Esophagus muscularis mucosa (tissue), 4 donors: ENCODE measurements around the gene ANO6. TPM values are rescaled to one million over a fixed set of nuclear protein-coding genes. Genes with fewer than 3 reads are reported as not detected.

Source experiments
- DNase-seq: peaks from one replicate; pipeline ENCODE4 v3.0.0-alpha.2; 2017; ENCODE audit errors: extremely low spot score
- H3K27ac ChIP-seq, 4 donors: fragments of 200-600 bp; sonication (generic); replicated peaks in 1 of 4; 1 replicate in 3 of 4; 2 replicates in 1 of 4; pipeline ENCODE4 v1.5.1; 2016 to 2019; ENCODE audit warnings: mild to moderate bottlenecking in 1 of 4
- H3K27me3 ChIP-seq, 4 donors: fragments of 200-600 bp; sonication (generic); one replicate each; pipeline versions ENCODE4 v1.5.1 to v1.6.0; 2016 to 2019
- H3K36me3 ChIP-seq, 4 donors: fragments of 200-600 bp; sonication (generic); one replicate each; pipeline ENCODE4 v1.5.1; 2016 to 2019
- H3K4me1 ChIP-seq, 4 donors: fragments of 200-600 bp; sonication (generic); one replicate each; pipeline ENCODE4 v1.5.1; 2016 to 2019
- H3K4me3 ChIP-seq, 4 donors: fragments of 200-600 bp; sonication (generic); 1 replicate in 2 of 4; 2 replicates in 2 of 4; pipeline ENCODE4 v1.5.1; 2016 to 2019; ENCODE audit warnings: mild to moderate bottlenecking in 4 of 4, moderate library complexity in 1 of 4
- H3K9me3 ChIP-seq, 4 donors: fragments of 200-600 bp; sonication (generic); 1 replicate in 3 of 4; 2 replicates in 1 of 4; pipeline ENCODE4 v1.5.1; 2016 to 2019
- CTCF ChIP-seq, 3 experiments: fragments of 200-600 bp in 2 of 3; fragments of 450-650 bp in 1 of 3; sonication (generic) in 2 of 3; IDR thresholded peaks; one replicate each; pipeline ENCODE4 v1.5.1; 2017 to 2019; ENCODE audit warnings: antibody characterized with exemption in 3 of 3, mild to moderate bottlenecking in 2 of 3, moderate library complexity in 1 of 3
- EP300 ChIP-seq: sonication (generic); formaldehyde crosslinking; IDR thresholded peaks from one replicate; pipeline ENCODE4 v1.6.1; 2017; ENCODE audit warnings: antibody characterized with exemption
- POLR2A ChIP-seq: fragments of 450-650 bp; IDR thresholded peaks from one replicate; pipeline ENCODE4 v1.6.1; 2017; ENCODE audit warnings: antibody characterized with exemption, moderate library complexity, mild to moderate bottlenecking, low read depth
- POLR2AphosphoS5 ChIP-seq, 2 donors: sonication (generic); formaldehyde crosslinking; IDR thresholded peaks; one replicate each; pipeline ENCODE4 v1.6.1; 2017; ENCODE audit warnings: antibody characterized with exemption in 2 of 2
- WGBS: methylation state at CpG from one replicate; pipeline ENCODE4 v1.1.5; 2018; 5-methylcytosine and 5-hydroxymethylcytosine counted together
- intact Hi-C: fragments of 100-400 bp; cut with DNase I; formaldehyde crosslinking; loops from one replicate; pipeline ENCODE4 v1.15.1; 2023
- total RNA-seq, 4 donors: library from RNA; depleted of rRNA; stranded (reverse); fragments of >200 nt; gene quantifications; one replicate each; pipeline versions ENCODE4 v1.1.0 to v1.2.1, GENCODE V29; 2016

ANO6 gene
- total RNA-seq, 4 donors from 2014 or later, result 141 to 208 (median 166) TPM

GRCh38 chr12:45243963-45244362 is 28.1 kb downstream of the ANO6 start:
- H3K4me1 ChIP-seq, result peaks cover 4 to 78% (median 62%) of the 10 kb centered on the region in 4 donors
- H3K27ac ChIP-seq, result peak overlapping the region; percentile 2 to 93 (median 43)
- H3K9me3 ChIP-seq, result no peaks in the 10 kb centered on the region

DNA sequence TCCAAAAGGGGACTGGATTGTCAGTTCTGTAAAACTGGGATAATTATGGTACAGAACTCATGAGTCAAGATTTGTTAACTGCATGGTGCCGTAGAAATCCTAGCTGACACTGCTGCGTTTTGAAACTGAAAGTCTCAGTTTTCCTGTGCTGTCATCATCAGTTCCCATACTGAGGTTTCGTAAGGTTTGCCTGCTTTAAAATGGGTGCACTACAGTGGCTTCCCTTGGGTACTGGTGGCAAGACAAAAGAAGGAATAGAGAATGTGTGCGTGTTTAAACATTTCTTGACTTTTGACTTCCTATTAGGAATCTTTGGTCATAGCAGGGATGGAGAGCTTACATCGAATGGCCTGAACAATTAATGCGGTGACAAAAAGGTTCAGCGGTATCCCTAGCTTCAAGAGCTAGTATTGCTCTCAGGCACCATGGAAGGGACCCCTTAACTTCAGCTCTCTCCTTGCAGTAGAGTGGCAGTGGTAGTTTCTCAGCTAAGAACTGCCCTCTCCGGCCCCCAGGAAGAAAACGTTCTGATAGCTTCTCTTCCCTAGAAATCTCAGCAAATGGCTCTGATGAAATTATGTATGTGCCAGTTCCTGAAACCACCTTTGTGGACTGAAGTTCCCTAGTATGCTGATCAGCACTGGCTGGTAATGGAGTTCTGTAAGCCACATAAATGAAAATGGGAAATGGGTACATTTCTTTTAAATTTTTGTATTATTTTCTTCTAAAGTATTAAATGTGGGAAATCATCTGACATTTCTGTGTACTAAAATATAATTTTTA is 28.9 kb downstream of the ANO6 start:
- DNase-seq, result no peak
- Histone ChIP-seq H3K4me3 (peak overlapping the region in 2 of 4 donors; percentile 5 to 21), H3K27ac (peak overlapping the region; percentile 2 to 93 (median 43)), H3K27me3 (no peaks in the 10 kb centered on the region), H3K9me3 (no peaks in the 10 kb centered on the region), H3K36me3 (no peaks in the 10 kb centered on the region), H3K4me1 (peaks cover 4 to 78% (median 67%) of the 10 kb centered on the region in 4 donors)
- WGBS, result 83% methylated on average over 9 of the region's 9 CpGs
- TF ChIP-seq EP300 (no peak), POLR2AphosphoS5 (IDR thresholded peaks at IDR 0.05) (peak in 1 of 2 donors; percentile 26), CTCF (IDR thresholded peaks at IDR 0.05) (peak in 1 of 3 experiments; percentile 14)
- intact Hi-C loops, result no loop called here

More at GRCh38 chr12:45243963-45244362, 28.1 kb downstream of the ANO6 start:
- no peaks in the 10 kb centered on the region for H3K36me3 ChIP-seq
- peak overlapping the region in 1 of 4 donors; percentile 5 for H3K4me3 ChIP-seq
- no peak for DNase-seq
- WGBS, result 91% methylated on average over 4 of the region's 4 CpGs
- intact Hi-C loops, result no loop called here
- no peaks in the 10 kb centered on the region for H3K27me3 ChIP-seq
- TF ChIP-seq POLR2A (no peak), CTCF (IDR thresholded peaks at IDR 0.05) (no peak), EP300 (no peak), POLR2AphosphoS5 (IDR thresholded peaks at IDR 0.05) (no peak)

GRCh38 chr12:45246236-45246635 is 30.3 kb downstream of the ANO6 start:
- 77% methylated on average over 3 of the region's 3 CpGs for WGBS
- Histone ChIP-seq H3K36me3 (no peaks in the 10 kb centered on the region), H3K27me3 (no peaks in the 10 kb centered on the region), H3K4me1 (peaks cover 4 to 82% (median 74%) of the 10 kb centered on the region in 4 donors), H3K4me3 (no peak overlapping the region), H3K27ac (peak overlapping the region in 1 of 4 donors; percentile 18), H3K9me3 (no peaks in the 10 kb centered on the region)
- TF ChIP-seq POLR2A, result no peak
- TF ChIP-seq CTCF (IDR thresholded peaks at IDR 0.05), result no peak
- TF ChIP-seq EP300, result no peak
- no peak for TF ChIP-seq POLR2AphosphoS5 (IDR thresholded peaks at IDR 0.05)
- intact Hi-C loops, result no loop called here
- DNase-seq, result no peak

DNA sequence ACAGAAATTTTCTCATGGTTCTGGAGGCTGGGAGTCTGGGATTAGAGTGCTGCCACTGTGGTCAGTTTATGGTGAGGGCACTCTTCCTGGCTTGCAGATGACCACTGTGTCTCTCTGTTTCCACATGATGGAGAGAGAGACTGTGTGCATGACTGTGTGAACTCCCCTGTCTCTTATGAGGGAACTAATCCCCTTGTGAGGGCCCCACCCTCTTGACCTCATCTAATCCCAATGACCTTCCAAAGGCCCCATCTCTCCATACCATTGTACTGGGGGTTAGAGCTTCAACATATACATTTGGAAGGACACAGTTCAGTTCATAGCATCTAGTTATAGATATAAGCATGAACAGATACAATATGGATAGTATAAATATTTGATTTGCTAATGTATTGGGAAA is 31.7 kb downstream of the ANO6 start:
- no peaks in the 10 kb centered on the region for H3K9me3 ChIP-seq
- DNase-seq, result no peak
- intact Hi-C loops, result no loop called here
- no peak for TF ChIP-seq CTCF (IDR thresholded peaks at IDR 0.05)
- TF ChIP-seq POLR2A, result no peak
- TF ChIP-seq EP300, result no peak
- no peak for TF ChIP-seq POLR2AphosphoS5 (IDR thresholded peaks at IDR 0.05)
- H3K27me3 ChIP-seq, result no peaks in the 10 kb centered on the region
- peaks cover 4 to 87% (median 71%) of the 10 kb centered on the region in 4 donors for H3K4me1 ChIP-seq
- no peak overlapping the region for H3K4me3 ChIP-seq
- H3K27ac ChIP-seq, result no peak overlapping the region
- no peaks in the 10 kb centered on the region for H3K36me3 ChIP-seq
